Right ventricle myocardium superior (tissue), 1 donor: ENCODE results near the gene TNFSF12. TPM values are rescaled to one million over a fixed set of nuclear protein-coding genes. Genes with fewer than 3 reads are reported as not detected.

Source experiments
- ATAC-seq: fragments of 200-7000 bp; cut with Tn5 transposase; one replicate; pipeline ENCODE4 v1.9.1; 2020; ENCODE audit warnings: mild to moderate bottlenecking; ENCODE audit not compliant: poor library complexity
- DNase-seq: peaks from one replicate; pipeline ENCODE4 v3.0.0-alpha.2; 2020
- intact Hi-C: fragments of 100-400 bp; cut with DNase I; formaldehyde crosslinking; loops from one replicate; pipeline ENCODE4 v1.11.2; 2022
- long read RNA-seq: library from polyadenylated mRNA; unstranded; transcript quantifications from one replicate; pipeline ENCODE4 v2.0.0, GENCODE V29; 2021
- total RNA-seq: library from RNA; stranded (reverse); fragmentation: NEBNext Ultra II Directional; extraction: Animal tissue kit (Norgen Biotek cat#: 25700); gene quantifications from one replicate; pipeline ENCODE4 v1.2.1, GENCODE V29; 2021
- donor health status: DM: no; HTN: yes; CAD: no; lungs with severe emphysema.

Gene TNFSF12, protein sequence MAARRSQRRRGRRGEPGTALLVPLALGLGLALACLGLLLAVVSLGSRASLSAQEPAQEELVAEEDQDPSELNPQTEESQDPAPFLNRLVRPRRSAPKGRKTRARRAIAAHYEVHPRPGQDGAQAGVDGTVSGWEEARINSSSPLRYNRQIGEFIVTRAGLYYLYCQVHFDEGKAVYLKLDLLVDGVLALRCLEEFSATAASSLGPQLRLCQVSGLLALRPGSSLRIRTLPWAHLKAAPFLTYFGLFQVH
- 34.6 TPM for total RNA-seq
- long read RNA-seq, transcript TNFSF12-202 (8 exons, 1,625 nt) = minor isoform, 16 of 67 reads
- long read RNA-seq, transcript TNFSF12-201 (7 exons, 1,553 nt) = major isoform, 25 of 67 reads
- long read RNA-seq, partial matches to known transcripts = 4 of 67 reads
- long read RNA-seq, other reads (novel, unspliced or antisense) = 22 of 67 reads

DNA sequence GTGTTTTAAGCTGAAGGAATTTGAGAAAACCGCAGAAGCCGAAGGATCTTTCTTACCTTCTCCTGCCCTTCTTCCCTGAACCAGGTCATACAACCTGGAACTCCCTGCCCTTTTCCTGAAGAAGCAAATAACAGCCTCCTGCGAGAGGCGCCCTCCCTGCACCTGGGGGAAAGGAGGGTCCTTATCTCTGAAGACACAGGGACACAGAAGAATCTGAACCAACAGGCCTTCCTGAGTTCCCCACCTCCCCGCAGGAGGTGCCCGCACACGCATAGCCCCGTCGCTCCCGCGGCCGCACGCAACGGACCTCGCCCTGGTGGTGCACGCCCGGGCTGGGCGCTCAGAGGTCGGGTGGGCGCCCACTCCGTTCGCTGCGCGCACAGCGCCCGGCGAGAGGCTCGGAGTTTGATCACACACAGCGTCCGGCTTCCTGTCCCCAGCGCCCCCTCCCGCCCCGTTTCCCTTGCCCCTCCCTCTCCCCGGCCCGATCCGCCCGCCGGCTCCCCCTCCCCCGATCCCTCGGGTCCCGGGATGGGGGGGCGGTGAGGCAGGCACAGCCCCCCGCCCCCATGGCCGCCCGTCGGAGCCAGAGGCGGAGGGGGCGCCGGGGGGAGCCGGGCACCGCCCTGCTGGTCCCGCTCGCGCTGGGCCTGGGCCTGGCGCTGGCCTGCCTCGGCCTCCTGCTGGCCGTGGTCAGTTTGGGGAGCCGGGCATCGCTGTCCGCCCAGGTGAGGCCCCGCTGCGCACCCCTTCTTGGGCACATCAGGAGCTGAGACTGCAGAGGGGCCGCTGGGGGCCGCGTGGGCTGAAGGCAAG is at the start of gene TNFSF12:
Gene TNFSF12 (plus strand): TSS at position 474 of the 816 bp plus-strand sequence. CDS start 96 bp downstream, at position 570.
- DNase-seq (peak; percentile 85), ATAC-seq (peak; percentile 90)
- intact Hi-C loops = no loop called here

DNA sequence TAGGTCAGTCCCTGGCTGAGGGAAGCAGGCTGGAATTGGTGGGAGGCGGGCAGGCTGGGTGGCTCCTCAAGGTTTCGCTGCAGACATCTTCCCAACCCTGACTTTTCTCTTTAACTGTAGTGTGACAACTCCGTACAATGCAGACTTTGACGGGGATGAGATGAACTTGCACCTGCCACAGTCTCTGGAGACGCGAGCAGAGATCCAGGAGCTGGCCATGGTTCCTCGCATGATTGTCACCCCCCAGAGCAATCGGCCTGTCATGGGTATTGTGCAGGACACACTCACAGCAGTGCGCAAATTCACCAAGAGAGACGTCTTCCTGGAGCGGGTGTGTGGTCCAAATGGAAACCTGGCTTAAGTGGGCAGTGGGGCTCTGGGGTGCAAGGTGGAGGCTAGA is 49.7 kb upstream of the TNFSF12 start:
- DNase-seq = no peak
- no peak for ATAC-seq
- intact Hi-C loops = loop anchor here (10.0 kb wide), 1 partner anchor 144 kb away; the partner anchor contains the start of genes KCTD11 and TMEM95

DNA sequence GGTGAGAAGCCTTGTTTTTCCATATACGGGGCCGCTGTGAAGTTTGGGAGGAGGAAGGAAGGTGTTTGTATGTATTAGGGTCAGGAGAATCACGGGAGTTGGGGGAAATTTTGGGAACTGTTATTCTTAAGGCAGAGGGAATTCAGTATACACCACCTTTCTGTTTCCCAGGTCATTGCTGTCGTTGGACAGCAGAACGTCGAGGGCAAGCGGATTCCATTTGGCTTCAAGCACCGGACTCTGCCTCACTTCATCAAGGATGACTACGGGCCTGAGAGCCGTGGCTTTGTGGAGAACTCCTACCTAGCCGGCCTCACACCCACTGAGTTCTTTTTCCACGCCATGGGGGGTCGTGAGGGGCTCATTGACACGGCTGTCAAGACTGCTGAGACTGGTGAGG is 47.1 kb upstream of the TNFSF12 start:
- intact Hi-C loops = no loop called here
- ATAC-seq (no peak), DNase-seq (no peak)

DNA sequence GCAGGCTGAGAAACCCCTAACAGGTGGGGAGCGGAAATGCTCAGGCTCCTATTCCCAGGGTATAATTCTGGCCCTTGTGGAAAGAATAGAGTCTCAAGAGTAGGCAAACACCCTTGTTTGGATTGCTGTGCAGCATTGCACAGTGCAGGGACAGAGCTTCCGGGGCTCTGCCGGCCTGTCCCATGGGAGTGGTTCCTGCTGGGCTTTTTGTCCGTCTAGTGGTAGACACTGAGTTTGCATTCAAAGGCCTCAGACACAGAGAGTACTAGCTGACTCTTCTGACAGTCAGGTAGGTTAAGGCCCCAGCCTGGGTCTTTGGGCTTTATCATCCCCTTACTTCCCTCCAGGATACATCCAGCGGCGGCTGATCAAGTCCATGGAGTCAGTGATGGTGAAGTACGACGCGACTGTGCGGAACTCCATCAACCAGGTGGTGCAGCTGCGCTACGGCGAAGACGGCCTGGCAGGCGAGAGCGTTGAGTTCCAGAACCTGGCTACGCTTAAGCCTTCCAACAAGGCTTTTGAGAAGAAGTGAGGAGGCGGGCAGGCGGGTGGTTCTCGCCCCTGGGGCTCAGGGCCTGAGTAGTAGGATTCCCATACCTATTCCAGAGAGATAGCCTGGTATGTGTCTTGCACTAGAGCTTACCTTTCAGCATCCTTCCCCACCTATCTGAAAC is 46.5 kb upstream of the TNFSF12 start:
- intact Hi-C loops = no loop called here
- DNase-seq (no peak), ATAC-seq (no peak)

DNA sequence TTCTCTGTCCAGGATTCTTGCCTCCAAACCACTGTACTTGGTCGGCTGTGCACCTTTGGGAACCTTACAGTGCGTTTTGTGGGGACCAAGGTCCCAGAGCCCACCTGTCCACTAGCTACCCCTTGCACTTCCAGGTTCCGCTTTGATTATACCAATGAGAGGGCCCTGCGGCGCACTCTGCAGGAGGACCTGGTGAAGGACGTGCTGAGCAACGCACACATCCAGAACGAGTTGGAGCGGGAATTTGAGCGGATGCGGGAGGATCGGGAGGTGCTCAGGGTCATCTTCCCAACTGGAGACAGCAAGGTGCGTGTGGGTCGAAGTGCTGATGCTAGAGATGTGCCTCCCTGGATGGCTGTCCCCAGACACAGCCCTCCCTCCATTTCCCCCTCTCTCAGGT is 45.9 kb upstream of the TNFSF12 start:
- intact Hi-C loops = no loop called here
- no peak for DNase-seq
- ATAC-seq = no peak

DNA sequence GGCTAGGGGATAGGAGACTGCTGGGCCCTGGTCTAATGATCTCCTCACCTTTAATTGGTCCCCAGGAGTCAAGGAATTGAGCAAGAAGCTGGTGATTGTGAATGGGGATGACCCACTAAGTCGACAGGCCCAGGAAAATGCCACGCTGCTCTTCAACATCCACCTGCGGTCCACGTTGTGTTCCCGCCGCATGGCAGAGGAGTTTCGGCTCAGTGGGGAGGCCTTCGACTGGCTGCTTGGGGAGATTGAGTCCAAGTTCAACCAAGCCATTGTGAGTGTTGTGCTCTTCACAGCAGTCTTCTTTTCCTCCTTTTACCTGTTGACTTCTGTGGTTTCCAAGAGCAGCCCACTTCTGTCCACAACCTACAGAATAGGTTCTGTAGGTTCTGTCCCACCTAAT is 45.3 kb upstream of the TNFSF12 start:
- intact Hi-C loops = no loop called here
- DNase-seq = no peak
- no peak for ATAC-seq

DNA sequence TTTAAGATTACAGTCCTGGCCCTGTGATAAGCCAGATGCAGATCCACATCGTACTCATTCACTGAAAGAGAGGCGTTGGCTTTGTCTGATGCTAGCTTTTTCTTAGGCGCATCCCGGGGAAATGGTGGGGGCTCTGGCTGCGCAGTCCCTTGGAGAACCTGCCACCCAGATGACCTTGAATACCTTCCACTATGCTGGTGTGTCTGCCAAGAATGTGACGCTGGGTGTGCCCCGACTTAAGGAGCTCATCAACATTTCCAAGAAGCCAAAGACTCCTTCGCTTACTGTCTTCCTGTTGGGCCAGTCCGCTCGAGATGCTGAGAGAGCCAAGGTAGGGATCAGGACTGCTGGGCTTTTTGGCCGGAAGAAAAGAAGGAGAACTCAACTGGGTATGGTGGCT is 40.7 kb upstream of the TNFSF12 start:
- DNase-seq (no peak), ATAC-seq (no peak)
- intact Hi-C loops = no loop called here

DNA sequence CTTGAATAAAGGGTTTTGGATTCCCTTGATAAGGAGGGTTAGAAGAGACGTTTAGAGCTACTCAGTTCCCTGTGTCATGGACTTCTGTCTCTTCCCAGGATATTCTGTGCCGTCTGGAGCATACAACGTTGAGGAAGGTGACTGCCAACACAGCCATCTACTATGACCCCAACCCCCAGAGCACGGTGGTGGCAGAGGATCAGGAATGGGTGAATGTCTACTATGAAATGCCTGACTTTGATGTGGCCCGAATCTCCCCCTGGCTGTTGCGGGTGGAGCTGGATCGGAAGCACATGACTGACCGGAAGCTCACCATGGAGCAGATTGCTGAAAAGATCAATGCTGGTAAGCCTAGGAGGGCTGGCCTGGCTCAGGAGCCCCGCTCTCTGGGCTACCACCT is 40.0 kb upstream of the TNFSF12 start:
- ATAC-seq (no peak), DNase-seq (no peak)
- intact Hi-C loops = no loop called here

DNA sequence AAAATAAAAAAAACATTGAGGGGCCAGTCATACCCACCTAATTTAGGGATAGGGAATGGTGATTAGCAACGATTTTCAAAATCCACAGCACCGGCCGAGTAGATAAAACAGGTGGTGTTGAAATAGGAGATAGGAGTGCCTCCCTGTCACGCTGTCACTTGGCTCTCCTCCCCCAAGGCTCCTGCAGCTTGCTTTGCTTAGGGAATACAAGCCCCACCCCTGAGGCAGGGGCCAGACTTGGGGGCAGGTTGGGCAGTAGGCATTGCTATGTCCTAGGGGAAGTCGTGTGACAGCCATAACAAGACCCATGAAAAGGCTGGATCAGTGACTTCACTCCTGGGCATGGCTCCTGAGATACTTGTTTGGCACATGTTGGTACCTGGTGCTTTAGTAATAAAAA is 38.9 kb upstream of the TNFSF12 start:
- no peak for ATAC-seq
- no peak for DNase-seq
- intact Hi-C loops = loop anchor here (5.0 kb wide), 1 partner anchor 47 kb away; the partner anchor contains the start of gene TNFSF13

DNA sequence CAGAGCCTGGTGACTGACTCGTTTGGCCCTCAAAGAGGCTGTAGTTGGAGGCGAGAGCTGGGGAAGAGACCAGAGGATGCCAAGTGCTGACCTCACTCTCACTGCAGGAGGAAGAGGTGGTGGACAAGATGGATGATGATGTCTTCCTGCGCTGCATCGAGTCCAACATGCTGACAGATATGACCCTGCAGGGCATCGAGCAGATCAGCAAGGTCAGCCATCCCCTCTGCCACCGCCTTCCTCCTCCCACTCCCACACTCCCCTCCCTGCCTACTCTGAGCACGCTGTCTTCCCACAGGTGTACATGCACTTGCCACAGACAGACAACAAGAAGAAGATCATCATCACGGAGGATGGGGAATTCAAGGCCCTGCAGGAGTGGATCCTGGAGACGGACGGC is 37.8 kb upstream of the TNFSF12 start:
- no peak for ATAC-seq
- intact Hi-C loops = loop anchor here (5.0 kb wide), 1 partner anchor 46 kb away; the partner anchor contains the start of gene TNFSF13

DNA sequence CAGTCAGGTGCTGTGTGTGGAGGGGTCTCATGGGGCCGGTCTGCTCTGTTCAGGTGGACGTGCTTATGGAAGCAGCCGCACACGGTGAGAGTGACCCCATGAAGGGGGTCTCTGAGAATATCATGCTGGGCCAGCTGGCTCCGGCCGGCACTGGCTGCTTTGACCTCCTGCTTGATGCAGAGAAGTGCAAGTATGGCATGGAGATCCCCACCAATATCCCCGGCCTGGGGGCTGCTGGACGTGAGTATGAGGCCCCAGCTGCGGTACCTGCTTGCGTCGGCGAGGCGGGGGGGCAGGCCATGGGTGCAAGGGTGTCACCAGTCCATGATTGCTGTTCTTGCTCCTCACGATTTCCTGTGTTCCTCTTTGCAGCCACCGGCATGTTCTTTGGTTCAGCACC is 36.8 kb upstream of the TNFSF12 start:
- DNase-seq (no peak), ATAC-seq (no peak)
- intact Hi-C loops = loop anchor here (5.0 kb wide), 1 partner anchor 45 kb away; the partner anchor contains the start of gene TNFSF13

More for the DNA sequence above, 37.8 kb upstream of the TNFSF12 start:
- DNase-seq = no peak

DNA sequence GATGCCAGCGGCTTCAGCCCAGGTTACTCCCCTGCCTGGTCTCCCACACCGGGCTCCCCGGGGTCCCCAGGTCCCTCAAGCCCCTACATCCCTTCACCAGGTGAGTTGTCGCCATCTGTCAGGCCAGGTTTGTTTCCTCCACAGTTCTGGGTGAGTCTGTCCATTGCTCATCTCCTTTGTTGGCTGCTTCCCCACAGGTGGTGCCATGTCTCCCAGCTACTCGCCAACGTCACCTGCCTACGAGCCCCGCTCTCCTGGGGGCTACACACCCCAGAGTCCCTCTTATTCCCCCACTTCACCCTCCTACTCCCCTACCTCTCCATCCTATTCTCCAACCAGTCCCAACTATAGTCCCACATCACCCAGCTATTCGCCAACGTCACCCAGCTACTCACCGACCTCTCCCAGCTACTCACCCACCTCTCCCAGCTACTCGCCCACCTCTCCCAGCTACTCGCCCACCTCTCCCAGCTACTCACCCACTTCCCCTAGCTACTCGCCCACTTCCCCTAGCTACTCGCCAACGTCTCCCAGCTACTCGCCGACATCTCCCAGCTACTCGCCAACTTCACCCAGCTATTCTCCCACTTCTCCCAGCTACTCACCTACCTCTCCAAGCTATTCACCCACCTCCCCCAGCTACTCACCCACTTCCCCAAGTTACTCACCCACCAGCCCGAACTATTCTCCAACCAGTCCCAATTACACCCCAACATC is 35.9 kb upstream of the TNFSF12 start:
- ATAC-seq (no peak), DNase-seq (no peak)
- intact Hi-C loops = loop anchor here (5.0 kb wide), 1 partner anchor 44 kb away; the partner anchor contains the start of gene TNFSF13

DNA sequence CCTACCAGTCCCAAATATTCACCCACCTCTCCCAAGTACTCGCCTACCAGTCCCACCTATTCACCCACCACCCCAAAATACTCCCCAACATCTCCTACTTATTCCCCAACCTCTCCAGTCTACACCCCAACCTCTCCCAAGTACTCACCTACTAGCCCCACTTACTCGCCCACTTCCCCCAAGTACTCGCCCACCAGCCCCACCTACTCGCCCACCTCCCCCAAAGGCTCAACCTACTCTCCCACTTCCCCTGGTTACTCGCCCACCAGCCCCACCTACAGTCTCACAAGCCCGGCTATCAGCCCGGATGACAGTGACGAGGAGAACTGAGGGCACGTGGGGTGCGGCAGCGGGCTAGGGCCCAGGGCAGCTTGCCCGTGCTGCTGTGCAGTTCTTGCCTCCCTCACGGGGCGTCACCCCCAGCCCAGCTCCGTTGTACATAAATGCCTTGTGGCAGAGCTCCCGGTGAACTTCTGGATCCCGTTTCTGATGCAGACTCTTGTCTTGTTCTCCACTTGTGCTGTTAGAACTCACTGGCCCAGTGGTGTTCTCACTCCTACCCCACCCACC is 34.9 kb upstream of the TNFSF12 start:
- no peak for DNase-seq
- peak; percentile 21 for ATAC-seq
- intact Hi-C loops = loop anchor here (5.0 kb wide), 1 partner anchor 43 kb away; the partner anchor contains the start of gene TNFSF13

DNA sequence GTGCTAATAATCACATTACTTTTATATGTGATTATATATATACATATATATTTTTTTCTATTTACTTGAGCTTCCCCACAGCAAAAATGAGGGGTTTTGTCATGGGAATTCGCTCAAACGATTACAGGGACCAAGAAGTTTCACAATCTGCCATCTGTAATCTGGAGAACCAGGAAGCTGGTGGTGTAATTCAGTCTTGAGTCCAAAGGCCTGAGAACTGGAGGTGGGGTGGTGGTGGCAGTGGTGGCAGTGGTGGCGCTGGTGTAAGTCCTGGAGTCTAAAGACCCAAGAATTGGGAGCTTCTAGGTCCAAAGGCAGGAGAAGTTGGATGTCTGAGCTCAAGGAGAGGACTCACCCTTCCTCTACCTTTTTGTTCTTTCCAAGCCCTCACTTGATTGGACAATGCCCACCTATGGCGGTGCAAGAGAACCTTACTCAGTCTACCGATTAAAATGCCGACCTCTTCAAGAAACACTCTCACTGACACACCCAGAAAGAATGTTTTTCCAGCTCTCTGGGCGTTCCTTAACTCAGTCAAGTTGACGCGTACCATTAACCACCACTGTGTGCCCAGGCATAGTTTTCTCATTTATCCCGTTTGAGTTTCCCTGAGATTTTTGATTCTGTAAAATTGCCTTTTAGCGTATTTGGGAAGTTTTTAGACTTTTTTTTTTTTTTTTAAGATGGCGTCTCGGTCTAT is 32.8 kb upstream of the TNFSF12 start:
- intact Hi-C loops = no loop called here
- ATAC-seq = peak; percentile 33
- no peak for DNase-seq

DNA sequence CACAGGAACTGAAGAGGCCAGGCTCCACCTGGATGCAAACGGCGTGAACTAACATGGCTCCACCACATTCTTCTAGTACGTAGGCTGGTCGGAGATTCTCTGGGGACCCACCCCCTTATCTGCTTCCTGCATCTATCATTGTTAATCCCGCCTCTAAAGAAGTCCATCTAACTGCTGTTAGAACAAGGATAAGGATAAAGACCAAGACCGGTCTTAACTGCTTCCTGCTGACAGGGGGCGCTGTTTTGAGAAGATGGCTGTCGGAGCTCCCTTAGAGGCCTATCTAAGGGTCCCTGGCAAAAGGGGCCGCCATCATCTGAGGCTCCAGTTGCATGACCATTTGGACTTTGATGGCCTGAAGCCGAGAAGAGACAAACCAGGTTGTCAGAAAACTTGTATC is 25.8 kb upstream of the TNFSF12 start:
- DNase-seq (no peak), ATAC-seq (peak; percentile 57)
- intact Hi-C loops = no loop called here

DNA sequence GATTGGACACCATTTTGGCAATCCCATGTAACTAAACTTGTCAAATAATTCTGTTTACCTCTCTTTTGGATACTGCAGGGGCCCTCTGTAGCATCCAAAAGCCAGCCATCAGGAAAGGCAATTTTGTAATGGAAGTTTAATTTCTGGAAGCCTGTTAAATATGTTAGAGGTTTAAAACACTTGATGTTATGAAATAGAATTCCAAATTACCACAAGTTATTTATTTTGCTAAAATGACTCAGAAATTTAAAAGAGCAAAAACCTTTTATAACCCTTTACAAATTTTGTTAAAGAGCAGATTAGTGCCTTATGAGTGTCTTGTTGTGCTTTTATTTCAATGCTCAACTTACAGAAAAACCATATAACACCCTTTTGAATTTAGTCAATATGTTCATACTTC is 20.0 kb upstream of the TNFSF12 start:
- no peak for DNase-seq
- intact Hi-C loops = no loop called here
- ATAC-seq = no peak
